OCI-LY1 (cell line): ENCODE measurements around the gene ZNF598.
A peak's percentile ranks its signal among the peaks of the same experiment; 100 is the strongest.

Experiments
- H2AFZ ChIP-seq: fragments of 200-600 bp; sonication (generic), shearing (Covaris generic); 2 replicates; pipeline ENCODE4 v1.6.0; 2014; ENCODE audit warnings: antibody characterized with exemption, mild to moderate bottlenecking, low read length
- H3F3A ChIP-seq: fragments of 200-600 bp; sonication (generic), shearing (Covaris generic); 2 replicates; pipeline ENCODE4 v1.6.0; 2014; ENCODE audit warnings: mild to moderate bottlenecking, antibody characterized with exemption, low read length, moderate library complexity; ENCODE audit not compliant: insufficient read depth
- H3K27ac ChIP-seq: fragments of 200-600 bp; sonication (generic); 2 replicates; pipeline ENCODE4 v1.5.1; 2014; ENCODE audit warnings: low read length, mixed run types, mild to moderate bottlenecking, low read depth; ENCODE audit not compliant: poor library complexity, severe bottlenecking
- H3K27me3 ChIP-seq: fragments of 200-600 bp; sonication (generic); 2 replicates; pipeline ENCODE4 v1.6.0; 2014; ENCODE audit warnings: antibody characterized with exemption, mild to moderate bottlenecking, low read length, moderate library complexity; ENCODE audit not compliant: insufficient read depth
- H3K36me3 ChIP-seq: fragments of 200-600 bp; sonication (generic); 2 replicates; pipeline ENCODE4 v1.6.1; 2014; ENCODE audit warnings: mild to moderate bottlenecking, antibody characterized with exemption, low read length, moderate library complexity, mixed read lengths; ENCODE audit not compliant: insufficient read depth
- H3K4me1 ChIP-seq: fragments of 200-600 bp; sonication (generic); 2 replicates; pipeline ENCODE4 v1.5.1; 2014; ENCODE audit warnings: mild to moderate bottlenecking, low read length, moderate library complexity; ENCODE audit not compliant: insufficient read depth, severe bottlenecking
- H3K4me2 ChIP-seq: fragments of 200-600 bp; sonication (generic), shearing (Covaris generic); 2 replicates; pipeline ENCODE4 v1.6.1; 2014; ENCODE audit warnings: low read length
- H3K4me3 ChIP-seq: fragments of 200-600 bp; sonication (generic); 2 replicates; pipeline ENCODE4 v1.5.1; 2014; ENCODE audit warnings: low read length, low read depth, mild to moderate bottlenecking, mixed read lengths; ENCODE audit not compliant: poor library complexity, severe bottlenecking
- H3K79me2 ChIP-seq: fragments of 200-600 bp; shearing (Covaris generic); 2 replicates; pipeline ENCODE4 v1.6.1; 2016; ENCODE audit warnings: mixed run types, low read length, mixed read lengths; ENCODE audit not compliant: insufficient read depth
- H3K9ac ChIP-seq: fragments of 200-600 bp; sonication (generic), shearing (Covaris generic); 2 replicates; pipeline ENCODE4 v1.6.1; 2014; ENCODE audit warnings: mild to moderate bottlenecking, low read length, mixed read lengths
- H3K9me2 ChIP-seq: fragments of 200-600 bp; sonication (generic), shearing (Covaris generic); 2 replicates; pipeline ENCODE4 v1.6.1; 2014; ENCODE audit warnings: low read depth, mild to moderate bottlenecking, low read length, mixed read lengths
- H3K9me3 ChIP-seq: fragments of 200-600 bp; shearing (Covaris generic); 2 replicates; pipeline ENCODE4 v1.6.1; 2014; ENCODE audit warnings: low read length, mixed read lengths
- H4K20me1 ChIP-seq: fragments of 200-600 bp; sonication (generic), shearing (Covaris generic); 2 replicates; pipeline ENCODE4 v1.6.0; 2016; ENCODE audit warnings: mild to moderate bottlenecking, low read length; ENCODE audit not compliant: insufficient read depth
- EZH2 ChIP-seq: fragments of 200-600 bp; sonication (generic), shearing (Covaris generic); IDR thresholded peaks from 2 replicates; pipeline ENCODE4 v1.8.0; 2017; ENCODE audit warnings: borderline replicate concordance, mixed run types, mild to moderate bottlenecking, antibody characterized with exemption, low read length, moderate library complexity, mixed read lengths
- TF ChIP-seq, protein P1 (sequence below): fragments of 200-600 bp; sonication (generic), shearing (Covaris generic); IDR thresholded peaks from 2 replicates; pipeline ENCODE4 v1.5.1; 2017; ENCODE audit warnings: mild to moderate bottlenecking, antibody characterized with exemption, low read length, moderate library complexity, mixed read lengths

The ZNF598 gene

DNA sequence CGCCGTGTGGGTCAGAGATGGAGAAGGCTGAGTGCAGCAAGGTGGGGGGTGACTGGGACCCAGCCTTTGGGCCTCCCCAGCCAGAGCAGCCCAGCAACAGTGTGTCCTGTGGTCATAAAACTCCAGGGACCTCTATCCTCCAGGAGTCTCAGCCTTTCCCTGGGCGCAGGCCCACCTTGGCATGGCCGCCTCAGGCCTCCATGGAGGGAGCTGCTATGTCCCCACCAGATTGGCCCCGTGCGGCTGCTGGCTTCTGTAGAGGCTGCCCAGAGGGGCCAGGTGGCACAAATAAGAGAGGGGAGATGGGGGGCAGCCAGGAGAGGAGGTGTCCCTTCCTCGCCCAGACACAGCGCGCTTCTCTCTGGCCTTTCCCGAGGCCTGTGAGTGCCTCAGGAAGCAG is 22.4 kb downstream of the ZNF598 start:
- Histone ChIP-seq H3K4me3 (no peak overlapping the region), H3K36me3 (peaks cover 13% of the 10 kb centered on the region), H4K20me1 (no peaks in the 10 kb centered on the region), H3K27ac (no peak overlapping the region), H3K4me2 (no peak overlapping the region), H3K79me2 (no peaks in the 10 kb centered on the region), H3K9me2 (no peaks in the 10 kb centered on the region), H3K4me1 (peaks cover 36% of the 10 kb centered on the region), H3K9ac (no peak overlapping the region), H3K9me3 (no peaks in the 10 kb centered on the region), H3K27me3 (peaks cover 6% of the 10 kb centered on the region; the same call in 1 of the 2 replicates), H3F3A (no peaks in the 10 kb centered on the region; the same call in 1 of the 2 replicates), H2AFZ (no peak overlapping the region)
- no peak for TF ChIP-seq EZH2
- TF ChIP-seq, protein P1, sequence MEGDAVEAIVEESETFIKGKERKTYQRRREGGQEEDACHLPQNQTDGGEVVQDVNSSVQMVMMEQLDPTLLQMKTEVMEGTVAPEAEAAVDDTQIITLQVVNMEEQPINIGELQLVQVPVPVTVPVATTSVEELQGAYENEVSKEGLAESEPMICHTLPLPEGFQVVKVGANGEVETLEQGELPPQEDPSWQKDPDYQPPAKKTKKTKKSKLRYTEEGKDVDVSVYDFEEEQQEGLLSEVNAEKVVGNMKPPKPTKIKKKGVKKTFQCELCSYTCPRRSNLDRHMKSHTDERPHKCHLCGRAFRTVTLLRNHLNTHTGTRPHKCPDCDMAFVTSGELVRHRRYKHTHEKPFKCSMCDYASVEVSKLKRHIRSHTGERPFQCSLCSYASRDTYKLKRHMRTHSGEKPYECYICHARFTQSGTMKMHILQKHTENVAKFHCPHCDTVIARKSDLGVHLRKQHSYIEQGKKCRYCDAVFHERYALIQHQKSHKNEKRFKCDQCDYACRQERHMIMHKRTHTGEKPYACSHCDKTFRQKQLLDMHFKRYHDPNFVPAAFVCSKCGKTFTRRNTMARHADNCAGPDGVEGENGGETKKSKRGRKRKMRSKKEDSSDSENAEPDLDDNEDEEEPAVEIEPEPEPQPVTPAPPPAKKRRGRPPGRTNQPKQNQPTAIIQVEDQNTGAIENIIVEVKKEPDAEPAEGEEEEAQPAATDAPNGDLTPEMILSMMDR: no peak

- peaks cover 13% of the 10 kb centered on the region for H3K36me3 ChIP-seq
- H3F3A ChIP-seq: no peaks in the 10 kb centered on the region; the same call in 1 of the 2 replicates
- no peaks in the 10 kb centered on the region for H3K9me2 ChIP-seq
- no peak overlapping the region for H2AFZ ChIP-seq
- H3K27ac ChIP-seq: no peak overlapping the region
- H3K9ac ChIP-seq: no peak overlapping the region
- peaks cover 6% of the 10 kb centered on the region; the same call in 1 of the 2 replicates for H3K27me3 ChIP-seq
- no peaks in the 10 kb centered on the region for H3K9me3 ChIP-seq
- peak overlapping the region; percentile 66 for H3K4me3 ChIP-seq
- peak overlapping the region; percentile 87 for H3K4me2 ChIP-seq
- H3K79me2 ChIP-seq: no peaks in the 10 kb centered on the region
- no peaks in the 10 kb centered on the region for H4K20me1 ChIP-seq
- H3K4me1 ChIP-seq: peaks cover 23% of the 10 kb centered on the region
- TF ChIP-seq EZH2: no peak
- TF ChIP-seq, protein P1: no peak
Observed at GRCh38 chr16:1985466-1986150, 24.0 kb downstream of the ZNF598 start.

GRCh38 chr16:1984347-1985225 is 25.0 kb downstream of the ZNF598 start:
- H3K27me3 ChIP-seq: peaks cover 6% of the 10 kb centered on the region; the same call in 1 of the 2 replicates
- H4K20me1 ChIP-seq: no peaks in the 10 kb centered on the region
- H3K4me1 ChIP-seq: peaks cover 18% of the 10 kb centered on the region
- peak overlapping the region; percentile 87 for H3K4me2 ChIP-seq
- peaks cover 13% of the 10 kb centered on the region for H3K36me3 ChIP-seq
- H3K9me2 ChIP-seq: no peaks in the 10 kb centered on the region
- no peaks in the 10 kb centered on the region for H3K9me3 ChIP-seq
- peak overlapping the region; percentile 66 for H3K9ac ChIP-seq
- H2AFZ ChIP-seq: no peak overlapping the region
- peak overlapping the region; percentile 66 for H3K4me3 ChIP-seq
- no peak for TF ChIP-seq EZH2
- TF ChIP-seq, protein P1: no peak
- no peaks in the 10 kb centered on the region; the same call in 1 of the 2 replicates for H3F3A ChIP-seq
- H3K79me2 ChIP-seq: no peaks in the 10 kb centered on the region
- no peak overlapping the region for H3K27ac ChIP-seq
